Erythroblast (primary cell): ENCODE results near the gene UGT2A1.

ENCODE experiments used
- DNase-seq, 2 experiments: peaks; one replicate each; lab custom pipeline; 2025; lab: John Stamatoyannopoulos, UW
- GATA1 ChIP-seq: IDR thresholded peaks from 2 replicates; pipeline ENCODE4 v1.6.1; 2011; ENCODE audit warnings: low read depth, mild to moderate bottlenecking, control low read depth, low read length, moderate library complexity
- POLR2A ChIP-seq: IDR thresholded peaks from 2 replicates; pipeline ENCODE4 v1.6.1; 2011; ENCODE audit warnings: mild to moderate bottlenecking, low read length

Gene UGT2A1

DNA sequence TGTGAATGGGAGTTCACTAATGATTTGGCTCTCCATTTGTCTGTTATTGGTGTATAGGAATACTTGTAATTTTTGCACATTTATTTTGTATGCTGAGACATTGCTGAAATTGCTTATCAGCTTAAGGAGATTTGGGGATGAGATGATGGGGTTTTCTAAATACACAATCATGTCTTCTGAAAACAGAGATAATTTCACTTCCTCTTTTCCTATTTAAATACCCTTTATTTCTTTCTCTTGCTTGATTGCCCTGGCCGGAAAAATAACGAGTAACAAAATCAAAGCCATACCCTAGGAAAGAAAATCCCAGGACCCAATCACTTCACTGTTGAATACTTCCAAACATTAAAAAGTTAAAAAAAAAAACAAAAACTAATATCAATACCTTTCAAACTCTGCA lies 89.6 kb downstream of the UGT2A1 start:
- TF ChIP-seq POLR2A, result no peak
- no peak for TF ChIP-seq GATA1

DNA sequence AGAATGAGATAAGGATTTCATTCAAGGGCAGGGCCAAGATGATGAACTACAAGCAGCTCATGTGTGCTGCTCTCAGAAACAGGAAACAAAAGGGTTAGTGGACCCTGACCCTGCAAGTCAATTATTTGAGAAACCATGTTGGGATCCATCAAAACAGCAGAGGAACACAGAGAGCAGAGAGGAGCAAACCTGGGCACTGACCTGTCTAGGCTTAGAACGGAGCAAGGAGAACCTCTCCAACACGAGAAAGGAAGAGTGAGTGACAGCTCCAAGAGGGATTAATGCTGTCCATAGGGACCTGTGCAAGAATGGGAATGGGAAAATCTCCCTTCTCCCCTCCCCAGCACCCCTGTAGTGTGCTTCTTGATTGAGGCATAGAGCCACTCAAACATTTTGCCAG lies 103.4 kb downstream of the UGT2A1 start:
- TF ChIP-seq POLR2A (no peak), GATA1 (no peak)

More for the DNA sequence above, 89.6 kb downstream of the UGT2A1 start:
- no peak for DNase-seq

DNA sequence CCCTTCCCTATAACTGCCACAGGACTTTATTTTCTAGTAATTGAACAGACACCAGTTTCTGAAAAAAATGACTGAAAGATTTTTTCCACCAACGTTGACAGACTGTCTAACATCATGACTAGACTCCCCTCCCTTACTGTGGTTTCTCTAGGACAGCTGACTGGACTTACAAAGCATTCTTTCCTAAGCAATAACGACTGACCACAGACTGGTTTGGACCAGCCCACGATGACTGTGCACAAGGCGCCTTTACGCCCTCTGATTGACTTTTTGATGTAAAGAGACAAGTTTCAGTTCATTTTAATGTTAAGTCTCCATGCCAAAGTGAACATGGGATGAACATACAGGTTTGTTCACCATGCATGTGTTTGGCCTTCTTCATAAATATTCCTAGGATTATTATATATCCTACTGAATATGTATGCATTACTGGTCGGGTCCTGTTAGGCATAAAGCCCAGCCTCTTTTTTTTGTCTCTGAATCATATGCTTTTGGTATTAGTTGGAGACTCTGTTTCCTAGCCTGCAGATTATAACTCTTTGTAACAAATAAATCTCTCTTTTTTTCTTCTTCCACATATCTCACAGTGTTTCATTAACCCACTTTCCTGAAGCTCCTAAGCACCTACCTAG lies 106.8 kb downstream of the UGT2A1 start:
- peak in 1 of 2 experiments; percentile 2 for DNase-seq

More for the DNA sequence above, 103.4 kb downstream of the UGT2A1 start:
- no peak for DNase-seq

More for the DNA sequence above, 106.8 kb downstream of the UGT2A1 start:
- no peak for TF ChIP-seq GATA1
- no peak for TF ChIP-seq POLR2A
